HL-60 (cell line): Measurements from ENCODE around the gene P3H2.

Source experiments
- POLR2AphosphoS5 ChIP-seq: IDR thresholded peaks from 2 replicates; pipeline ENCODE4 v1.6.1; 2012; ENCODE audit warnings: low read depth
- TF ChIP-seq, protein P1 (sequence below): IDR thresholded peaks from one replicate; pipeline ENCODE4 v1.5.1; 2011; ENCODE audit warnings: low read length, control low read depth, inconsistent platforms; ENCODE audit not compliant: insufficient read depth

DNA sequence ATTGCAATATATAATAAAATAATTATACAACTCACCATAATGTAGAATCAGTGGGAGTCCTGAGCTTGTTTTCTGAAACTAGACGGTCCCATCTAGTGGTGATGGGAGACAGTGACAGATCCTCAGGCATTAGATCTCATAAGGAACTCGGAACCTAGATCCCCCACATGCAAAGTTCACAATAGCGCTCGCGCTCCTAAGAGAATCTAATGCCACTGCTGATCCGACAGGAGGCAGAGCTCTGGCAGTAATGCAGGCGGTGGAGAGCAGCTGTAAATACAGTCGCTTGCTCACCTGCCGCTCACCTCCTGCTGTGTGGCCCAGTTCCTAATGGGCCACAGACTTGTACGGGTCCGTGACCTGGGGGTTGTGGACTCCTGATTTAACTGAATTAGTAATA, 87.8 kb downstream of the P3H2 start:
- TF ChIP-seq, protein P1, sequence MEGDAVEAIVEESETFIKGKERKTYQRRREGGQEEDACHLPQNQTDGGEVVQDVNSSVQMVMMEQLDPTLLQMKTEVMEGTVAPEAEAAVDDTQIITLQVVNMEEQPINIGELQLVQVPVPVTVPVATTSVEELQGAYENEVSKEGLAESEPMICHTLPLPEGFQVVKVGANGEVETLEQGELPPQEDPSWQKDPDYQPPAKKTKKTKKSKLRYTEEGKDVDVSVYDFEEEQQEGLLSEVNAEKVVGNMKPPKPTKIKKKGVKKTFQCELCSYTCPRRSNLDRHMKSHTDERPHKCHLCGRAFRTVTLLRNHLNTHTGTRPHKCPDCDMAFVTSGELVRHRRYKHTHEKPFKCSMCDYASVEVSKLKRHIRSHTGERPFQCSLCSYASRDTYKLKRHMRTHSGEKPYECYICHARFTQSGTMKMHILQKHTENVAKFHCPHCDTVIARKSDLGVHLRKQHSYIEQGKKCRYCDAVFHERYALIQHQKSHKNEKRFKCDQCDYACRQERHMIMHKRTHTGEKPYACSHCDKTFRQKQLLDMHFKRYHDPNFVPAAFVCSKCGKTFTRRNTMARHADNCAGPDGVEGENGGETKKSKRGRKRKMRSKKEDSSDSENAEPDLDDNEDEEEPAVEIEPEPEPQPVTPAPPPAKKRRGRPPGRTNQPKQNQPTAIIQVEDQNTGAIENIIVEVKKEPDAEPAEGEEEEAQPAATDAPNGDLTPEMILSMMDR: no peak
- no peak for TF ChIP-seq POLR2AphosphoS5
